GM18502 (cell line): ENCODE results near the gene TM9SF1.
"Not testable (repeated sequence)": the region's sequence is repeated elsewhere in the genome, so short reads cannot be mapped to it uniquely, and the experiment has no call there.

Source experiments
- ATAC-seq: cut with Tn5 transposase; IDR thresholded peaks from one replicate; pipeline ENCODE4 v1.9.1; 2021; ENCODE audit warnings: mild to moderate bottlenecking; ENCODE audit not compliant: unreplicated experiment, poor library complexity

TM9SF1 gene

DNA sequence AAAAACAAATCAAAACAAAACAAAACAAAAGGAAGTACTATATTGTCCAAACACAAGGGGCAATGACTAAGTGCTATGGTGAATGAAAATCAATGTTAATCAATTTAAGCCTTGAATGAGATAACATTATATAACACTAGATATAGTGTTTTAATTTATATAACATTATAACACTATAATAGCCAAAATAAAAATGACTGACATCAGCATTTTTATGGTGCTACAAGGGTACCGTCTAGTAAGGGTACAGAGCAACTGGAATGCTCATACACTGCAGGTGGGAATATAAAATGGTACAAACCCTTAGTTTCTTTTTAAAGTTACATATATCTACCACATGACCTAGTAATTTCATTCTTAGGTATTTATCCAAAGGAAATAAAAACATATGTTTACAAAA is 31.2 kb upstream of the TM9SF1 start:
- ATAC-seq, result no peak

GRCh38 chr14:24224618-24225071 is 29.4 kb upstream of the TM9SF1 start:
- ATAC-seq, result no peak

DNA sequence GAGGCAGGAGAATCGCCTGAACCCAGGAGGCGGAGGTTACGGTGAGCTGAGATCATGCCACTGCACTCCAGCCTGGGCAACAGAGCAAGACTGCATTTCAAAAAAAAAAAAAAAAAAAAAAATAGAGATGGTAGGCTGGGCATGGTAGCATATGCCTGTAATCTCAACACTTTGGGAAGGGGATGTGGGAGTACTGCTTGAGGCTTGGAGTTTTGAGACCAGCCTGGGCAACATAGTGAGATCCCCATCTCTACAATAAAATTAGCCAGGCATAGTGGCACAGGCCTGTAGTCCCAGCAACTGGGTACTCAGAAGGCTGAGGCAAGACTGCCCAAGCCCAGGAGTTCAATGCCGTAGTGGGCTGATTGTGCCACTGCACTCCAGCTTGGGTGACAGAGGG is 27.7 kb upstream of the TM9SF1 start:
- not testable (repeated sequence) for ATAC-seq

GRCh38 chr14:24219521-24219920 is 24.3 kb upstream of the TM9SF1 start:
- no peak for ATAC-seq

GRCh38 chr14:24219080-24219479 is 23.8 kb upstream of the TM9SF1 start:
- no peak for ATAC-seq

DNA sequence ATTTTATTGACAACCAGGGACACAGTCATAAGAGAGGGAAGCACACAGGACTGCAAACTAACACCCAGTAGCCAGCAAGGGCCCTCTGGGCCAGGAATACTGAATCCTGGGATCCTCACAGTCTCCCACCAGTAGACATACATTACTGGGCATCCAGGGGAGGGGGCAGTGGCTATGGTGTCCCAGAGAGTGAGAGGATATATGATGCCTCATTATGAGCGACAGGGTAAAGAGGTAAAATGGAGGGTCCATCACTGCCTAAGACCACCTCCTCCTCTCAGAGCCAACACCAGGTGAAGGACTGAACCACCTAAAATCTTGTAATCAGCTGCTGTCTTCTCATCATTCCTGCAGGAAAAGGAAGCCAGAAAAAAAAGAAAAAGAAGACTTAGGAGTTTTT is 21.6 kb upstream of the TM9SF1 start:
- not testable (repeated sequence) for ATAC-seq

DNA sequence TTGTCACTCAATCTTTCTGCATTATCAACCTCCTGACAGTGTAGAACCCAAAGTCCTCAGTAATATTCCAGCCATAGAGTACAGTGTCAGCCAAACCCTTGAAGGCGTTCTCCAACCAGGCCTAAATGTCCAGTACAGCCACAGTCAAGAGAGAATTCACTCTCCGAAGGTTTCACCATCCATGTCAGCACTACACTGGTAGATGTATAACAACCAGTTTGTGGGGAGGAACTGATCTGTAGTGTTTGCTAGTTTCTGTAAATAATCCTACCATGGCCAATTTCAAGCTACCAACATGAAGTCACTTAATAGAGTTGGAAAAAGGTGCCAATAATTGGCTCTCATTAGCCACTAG is 21.1 kb upstream of the TM9SF1 start:
- no peak for ATAC-seq

GRCh38 chr14:24215495-24216344 is 20.5 kb upstream of the TM9SF1 start, which contains the start of gene MDP1:
MDP1 (minus strand) TSS chr14:24216066; CDS start chr14:24215955, 111 bp downstream.
- ATAC-seq, result peak; percentile 68

DNA sequence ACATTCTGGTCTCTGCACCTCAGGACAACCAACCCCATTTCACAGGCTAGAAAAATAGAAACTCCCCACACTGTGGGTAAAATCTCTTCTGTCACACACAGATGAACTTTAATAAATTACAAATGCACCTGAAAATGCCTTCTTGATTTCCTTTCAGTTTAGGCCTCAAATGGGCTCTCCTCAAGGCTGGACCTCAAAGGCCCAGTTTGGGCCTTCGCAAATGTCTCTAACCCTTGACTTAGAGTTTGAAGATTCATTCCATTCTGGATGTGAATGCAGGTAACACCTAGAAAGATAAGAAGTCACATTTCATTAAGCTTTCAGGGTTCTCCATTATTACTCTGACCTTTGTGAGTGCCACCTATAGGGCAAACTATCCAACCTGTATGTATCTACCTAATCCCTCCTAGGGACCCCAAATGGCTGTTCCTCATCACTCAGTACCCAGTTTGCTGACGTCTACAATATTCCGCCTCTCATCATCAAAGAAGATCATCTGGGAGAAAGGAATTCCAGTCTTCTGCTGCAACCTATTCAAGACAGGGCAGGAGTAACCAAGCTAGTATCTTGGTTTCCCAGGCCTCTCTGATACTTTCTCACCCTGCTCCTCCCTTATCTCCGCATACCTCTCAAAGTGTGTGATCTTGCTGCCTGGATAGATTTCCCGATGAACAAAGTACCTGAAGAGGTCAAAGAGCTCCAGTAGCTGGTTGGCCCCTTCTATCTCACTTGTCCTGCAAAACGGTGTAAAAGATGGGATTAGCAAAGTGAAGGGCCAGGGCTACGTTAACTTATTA is 18.8 kb upstream of the TM9SF1 start:
- ATAC-seq, result no peak

- ATAC-seq, result peak; percentile 80
Observed at GRCh38 chr14:24212924-24213865, 18.0 kb upstream of the TM9SF1 start, which contains the start of gene CHMP4A. CHMP4A (minus strand) TSS chr14:24213488; CDS start chr14:24213439, 49 bp downstream.

GRCh38 chr14:24211311-24211710 is 16.1 kb upstream of the TM9SF1 start:
- no peak for ATAC-seq

DNA sequence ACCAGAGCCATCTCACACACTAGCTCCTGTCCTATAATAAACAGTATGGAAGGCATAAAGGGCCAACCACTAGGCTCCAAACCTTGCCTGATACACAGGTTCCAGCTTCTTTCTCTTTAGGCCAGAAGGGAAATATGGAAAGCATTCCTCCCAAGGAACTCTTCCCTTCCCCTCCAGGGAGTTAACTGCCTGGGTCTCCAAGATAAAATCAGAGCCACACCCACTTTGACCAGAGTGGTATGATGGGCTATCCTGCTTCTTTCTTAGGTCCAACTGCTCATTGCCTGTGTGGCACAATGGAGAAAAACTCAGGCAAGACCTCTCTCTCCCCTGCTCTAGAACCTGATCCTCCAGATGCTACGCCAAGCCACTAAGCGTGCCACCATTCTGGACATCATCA is 12.4 kb upstream of the TM9SF1 start:
- no peak for ATAC-seq

DNA sequence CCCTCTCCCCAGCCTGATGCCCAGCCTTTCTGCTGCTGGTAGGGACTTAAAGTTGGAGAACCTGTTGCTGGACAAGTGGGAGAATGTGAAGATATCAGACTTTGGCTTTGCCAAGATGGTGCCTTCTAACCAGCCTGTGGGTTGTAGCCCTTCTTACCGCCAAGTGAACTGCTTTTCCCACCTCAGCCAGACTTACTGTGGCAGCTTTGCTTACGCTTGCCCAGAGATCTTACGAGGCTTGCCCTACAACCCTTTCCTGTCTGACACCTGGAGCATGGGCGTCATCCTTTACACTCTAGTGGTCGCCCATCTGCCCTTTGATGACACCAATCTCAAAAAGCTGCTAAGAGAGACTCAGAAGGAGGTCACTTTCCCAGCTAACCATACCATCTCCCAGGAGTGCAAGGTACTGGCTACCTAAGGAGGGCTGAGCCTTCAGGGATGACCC is 11.9 kb upstream of the TM9SF1 start:
- no peak for ATAC-seq

- ATAC-seq, result no peak
Observed at GRCh38 chr14:24206260-24207103, 11.2 kb upstream of the TM9SF1 start.

DNA sequence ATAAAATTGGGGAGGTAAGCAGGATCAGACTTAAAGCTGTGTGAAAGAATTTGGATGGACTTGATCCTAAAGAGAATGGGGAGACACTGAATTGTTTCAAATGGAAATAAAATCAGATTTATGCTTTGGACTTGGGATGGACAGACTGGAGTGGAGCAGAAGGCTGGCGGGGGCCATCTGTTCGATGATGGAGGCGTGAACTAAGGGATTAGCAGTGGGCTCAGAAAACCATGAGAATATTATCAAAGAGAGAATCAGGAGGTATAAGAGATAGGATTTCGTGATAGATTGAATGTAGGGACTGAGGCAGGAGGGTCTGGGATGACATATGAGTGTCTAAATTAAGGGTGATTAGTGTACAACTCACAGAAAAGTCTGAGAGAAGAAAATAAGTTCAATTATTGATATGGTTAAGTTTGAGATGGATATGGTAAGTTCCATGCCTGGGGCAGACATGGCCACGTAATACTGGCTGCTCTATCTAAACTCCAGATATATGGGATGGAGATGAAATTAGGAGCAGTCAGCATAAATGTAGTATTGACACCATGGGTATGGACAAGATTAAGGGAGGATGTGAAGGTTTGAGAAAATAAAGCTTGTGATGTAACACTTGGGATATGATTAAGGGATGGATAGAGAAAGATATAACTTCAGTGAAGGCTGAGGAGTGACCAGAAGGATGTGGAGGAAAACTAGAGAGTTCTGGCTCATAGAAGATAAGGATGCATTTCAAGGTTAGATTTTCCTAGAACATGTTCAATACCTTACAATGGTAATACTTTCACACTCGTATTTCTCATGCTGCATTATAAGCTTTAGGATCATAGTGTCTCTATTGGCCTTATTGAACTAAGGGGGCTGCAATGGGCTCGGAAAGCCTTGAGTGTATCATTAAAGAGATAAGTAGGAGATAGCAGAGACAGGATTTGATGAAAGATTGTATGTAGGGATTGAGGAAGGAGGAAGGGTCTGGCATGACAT is 9.2 kb upstream of the TM9SF1 start:
- ATAC-seq, result no peak

DNA sequence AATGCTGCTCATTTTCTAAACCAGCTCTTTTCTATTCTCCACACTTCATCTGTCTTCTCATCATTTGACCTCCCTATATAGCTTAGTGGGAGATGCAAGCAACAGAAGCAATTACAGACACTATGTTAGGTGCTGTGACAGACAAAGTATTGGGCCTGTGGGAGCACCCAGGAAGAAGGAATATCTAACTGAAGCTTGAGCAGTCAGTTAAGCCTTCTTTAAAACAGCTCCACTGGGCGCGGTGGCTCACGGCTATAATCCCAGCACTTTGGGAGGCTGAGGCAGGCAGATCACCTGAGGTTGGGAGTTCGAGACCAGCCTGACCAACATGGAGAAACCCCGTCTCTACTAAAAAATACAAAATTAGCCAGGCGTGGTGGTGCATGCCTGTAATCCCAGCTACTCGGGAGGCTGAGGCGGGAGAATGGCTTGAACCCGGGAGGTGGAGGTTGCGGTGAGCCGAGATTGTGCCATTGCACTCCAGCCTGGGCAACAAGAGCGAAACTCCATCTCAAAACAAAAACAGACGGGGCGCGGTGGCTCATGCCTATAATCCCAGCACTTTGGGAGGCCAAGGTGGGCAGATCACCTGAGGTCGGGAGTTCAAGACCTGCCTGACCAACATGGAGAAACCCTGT is 8.1 kb upstream of the TM9SF1 start:
- not testable (repeated sequence) for ATAC-seq

DNA sequence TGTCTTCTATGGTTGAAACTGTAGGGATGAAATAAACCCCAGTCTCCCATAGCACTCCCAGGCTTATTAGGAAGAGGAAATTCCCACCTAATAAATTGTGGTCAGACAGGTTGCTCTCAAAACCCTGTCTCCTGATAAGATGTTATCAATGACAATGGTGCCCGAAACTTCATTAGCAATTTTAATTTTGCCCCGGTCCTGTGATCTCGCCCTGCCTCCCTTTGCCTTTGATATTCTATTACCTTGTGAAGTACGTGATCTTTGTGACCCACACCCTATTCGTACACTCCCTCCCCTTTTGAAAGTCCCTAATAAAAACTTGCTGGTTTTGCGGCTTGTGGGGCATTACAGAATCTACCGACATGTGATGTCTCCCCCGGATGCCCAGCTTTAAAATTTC is 7.3 kb upstream of the TM9SF1 start:
- not testable (repeated sequence) for ATAC-seq
